B cell (primary cell): Measurements from ENCODE around the gene UBL4A. TPM values are rescaled to one million over a fixed set of nuclear protein-coding genes. Genes with fewer than 3 reads are reported as not detected.

Experiments used
- ATAC-seq: fragments of 200-7000 bp; cut with Tn5 transposase; one replicate; pipeline ENCODE4 v1.10.0; 2021; ENCODE audit warnings: low read depth, mild to moderate bottlenecking, moderate number of reproducible peaks, moderate library complexity
- CTCF ChIA-PET: fragments of 350-600 bp; sonication (Branson Sonifier 250); formaldehyde crosslinking; loops from one replicate; lab custom pipeline; 2021; ENCODE audit warnings: antibody characterized with exemption, inconsistent platforms; lab: Charles Lee
- POLR2A ChIA-PET: fragments of 350-600 bp; sonication (Branson Sonifier 250); formaldehyde crosslinking; loops from one replicate; lab custom pipeline; 2021; ENCODE audit warnings: antibody characterized with exemption; lab: Charles Lee
- DNase-seq: peaks from one replicate; pipeline ENCODE4 v3.0.0; 2013
- H2AFZ ChIP-seq: 2 replicates; pipeline ENCODE4 v1.6.1; 2012; ENCODE audit warnings: mild to moderate bottlenecking, low read depth, low read length; ENCODE audit not compliant: insufficient read depth, poor library complexity, severe bottlenecking
- H3K27ac ChIP-seq, 2 donors: 1 replicate in 1 of 2; 2 replicates in 1 of 2; pipeline ENCODE4 v1.5.1; 2012 to 2013; ENCODE audit warnings: low read length in 2 of 2, mild to moderate bottlenecking in 2 of 2, moderate library complexity in 1 of 2
- H3K27me3 ChIP-seq, 4 experiments: fragments of 200-600 bp in 1 of 4; sonication (generic) in 1 of 4; replicated peaks in 1 of 4; 1 replicate in 2 of 4; 2 replicates in 2 of 4; pipeline versions ENCODE4 v1.6.1 to v1.7.0; 2013 to 2016; ENCODE audit warnings: low read length in 3 of 4, mild to moderate bottlenecking in 2 of 4, mixed read lengths in 1 of 4, moderate library complexity in 1 of 4; ENCODE audit not compliant: insufficient read depth in 4 of 4, control insufficient read depth in 3 of 4; ENCODE audit errors: control extremely low read depth in 1 of 4
- H3K36me3 ChIP-seq, 2 experiments: replicated peaks in 1 of 2; 1 replicate in 1 of 2; 2 replicates in 1 of 2; pipeline versions ENCODE4 v1.6.1 to v1.7.1; 2013; ENCODE audit warnings: low read length in 1 of 2; ENCODE audit not compliant: insufficient read depth in 2 of 2, control insufficient read depth in 1 of 2; ENCODE audit errors: control extremely low read depth in 1 of 2, extremely low read depth in 1 of 2
- H3K4me1 ChIP-seq, 2 donors: fragments of 200-600 bp in 1 of 2; sonication (generic) in 1 of 2; 1 replicate in 1 of 2; 2 replicates in 1 of 2; pipeline versions ENCODE4 v1.5.1 to v1.6.1; 2013 to 2017; ENCODE audit warnings: low read length in 2 of 2; ENCODE audit not compliant: control insufficient read depth in 2 of 2, insufficient read depth in 2 of 2
- H3K4me2 ChIP-seq: replicated peaks from 2 replicates; pipeline ENCODE3; 2012; ENCODE audit warnings: mild to moderate bottlenecking, low read depth, low read length; ENCODE audit not compliant: poor library complexity, severe bottlenecking
- H3K4me3 ChIP-seq, 5 experiments: fragments of 200-600 bp in 1 of 5; sonication (generic) in 1 of 5; 1 replicate in 3 of 5; 2 replicates in 2 of 5; pipeline versions ENCODE4 v1.5.1 to v1.7.0; 2011 to 2016; ENCODE audit warnings: low read length in 4 of 5, mild to moderate bottlenecking in 4 of 5, low read depth in 2 of 5, control low read depth in 1 of 5, moderate library complexity in 1 of 5; ENCODE audit not compliant: insufficient read depth in 1 of 5; ENCODE audit errors: control extremely low read depth in 1 of 5, extremely low read depth in 1 of 5
- H3K79me2 ChIP-seq: fragments of 200-600 bp; sonication (generic); one replicate; pipeline ENCODE4 v1.6.0; 2016; ENCODE audit warnings: low read length; ENCODE audit not compliant: control insufficient read depth, insufficient read depth
- H3K9ac ChIP-seq: fragments of 200-600 bp; sonication (generic); 2 replicates; pipeline ENCODE4 v1.6.1; 2017; ENCODE audit warnings: mild to moderate bottlenecking, low read length, moderate library complexity
- H3K9me3 ChIP-seq, 3 donors: one replicate each; pipeline versions ENCODE4 v1.6.1 to v1.7.1; 2013; ENCODE audit warnings: low read length in 2 of 3; ENCODE audit not compliant: control insufficient read depth in 2 of 3, insufficient read depth in 1 of 3; ENCODE audit errors: control extremely low read depth in 1 of 3
- H4K20me1 ChIP-seq: 2 replicates; pipeline ENCODE4 v1.6.0; 2012; ENCODE audit warnings: mild to moderate bottlenecking, low read length; ENCODE audit not compliant: insufficient read depth, control insufficient read depth, poor library complexity, severe bottlenecking
- H3K27ac Mint-ChIP-seq: one replicate; pipeline ENCODE4 v1.8.0; 2021; ENCODE audit warnings: mixed read lengths
- H3K27me3 Mint-ChIP-seq: one replicate; pipeline ENCODE4 v1.8.0; 2021; ENCODE audit warnings: mixed read lengths
- H3K4me1 Mint-ChIP-seq: one replicate; pipeline ENCODE4 v1.8.0; 2021; ENCODE audit warnings: mixed read lengths
- H3K4me3 Mint-ChIP-seq: one replicate; pipeline ENCODE4 v1.8.0; 2021; ENCODE audit warnings: mixed read lengths
- H3K9me3 Mint-ChIP-seq: one replicate; pipeline ENCODE4 v1.8.0; 2022; ENCODE audit warnings: mixed read lengths; ENCODE audit not compliant: insufficient read depth
- CTCF ChIP-seq: fragments of 200-600 bp; IDR thresholded peaks from one replicate; pipeline ENCODE4 v1.8.0; 2022; ENCODE audit warnings: antibody characterized with exemption, mild to moderate bottlenecking
- EZH2 ChIP-seq: IDR thresholded peaks from 2 replicates; pipeline ENCODE4 v1.6.1; 2012; ENCODE audit warnings: borderline replicate concordance, low read depth, mild to moderate bottlenecking, moderate library complexity, low read length; ENCODE audit not compliant: insufficient read depth, poor library complexity, severe bottlenecking
- WGBS: methylation state at CpG from one replicate; pipeline ENCODE4 v1.1.5; 2013; ENCODE audit warnings: missing lambda C conversion rate; ENCODE audit not compliant: insufficient coverage; 5-methylcytosine and 5-hydroxymethylcytosine counted together
- intact Hi-C: fragments of 100-400 bp; cut with micrococcal nuclease; formaldehyde crosslinking; loops from one replicate; pipeline ENCODE4 v1.10.0; 2022
- polyA plus RNA-seq: library from polyadenylated mRNA; depleted of rRNA; stranded (reverse); fragments of >200 nt; gene quantifications from 2 replicates; pipeline ENCODE4 v1.2.3, GENCODE V29; 2012
- total RNA-seq, 2 donors: library from RNA; stranded (reverse); fragments of 120-200 nt in 1 of 2; gene quantifications; 1 replicate in 1 of 2; 2 replicates in 1 of 2; pipeline versions ENCODE4 v1.2.3 to v1.2.4, GENCODE V29; 2013 to 2022

The UBL4A gene
- total and polyA plus RNA-seq, 2 donors (not counting 1 experiment from before 2014, with no cell fraction given), result 13.1 to 23.3 TPM

- intact Hi-C loops, result no loop called here
- Histone ChIP-seq H3K9ac (no peak overlapping the region), H2AFZ (no peak overlapping the region), H3K4me1 (peaks cover 5 to 42% of the 10 kb centered on the region in 2 donors), H3K27ac (no peak overlapping the region), H3K4me2 (peak overlapping the region; percentile 82), H4K20me1 (no peaks in the 10 kb centered on the region), H3K27me3 (no peaks in the 10 kb centered on the region), H3K79me2 (peaks cover 20% of the 10 kb centered on the region), H3K9me3 (no peaks in the 10 kb centered on the region), H3K4me3 (no peak overlapping the region), H3K36me3 (peaks cover 0 to 13% of the 10 kb centered on the region in 2 experiments)
- DNase-seq (no peak), ATAC-seq (no peak)
- Mint-ChIP-seq H3K4me3 (peak overlapping the region; percentile 82), H3K27ac (peak overlapping the region; percentile 20), H3K9me3 (no peaks in the 10 kb centered on the region), H3K4me1 (peaks cover 18% of the 10 kb centered on the region), H3K27me3 (no peaks in the 10 kb centered on the region)
- POLR2A ChIA-PET, result interaction anchor here (1.1 to 1.6 kb wide), 5 partner anchors 27 to 89 kb away, joined by 3 to 10 read pairs (median 3); partner anchors contain the start of genes FAM3A and RPL10
- CTCF ChIA-PET, result interaction anchor here (1.6 to 2.7 kb wide), 2 partner anchors 40 to 114 kb away, joined by 5 to 12 read pairs; no protein-coding TSS in a partner anchor
- WGBS, result 93% methylated on average over 22 of the region's 28 CpGs
- TF ChIP-seq EZH2, result no peak
- TF ChIP-seq CTCF, result no peak
These were observed 1.3 kb upstream of the UBL4A start for GRCh38 chrX:154487518-154488290.

- Mint-ChIP-seq H3K9me3 (no peaks in the 10 kb centered on the region), H3K27ac (no peak overlapping the region), H3K4me1 (peaks cover 26% of the 10 kb centered on the region), H3K27me3 (no peaks in the 10 kb centered on the region), H3K4me3 (no peak overlapping the region)
- intact Hi-C loops, result no loop called here
- Histone ChIP-seq H3K4me1 (peaks cover 5 to 37% of the 10 kb centered on the region in 2 donors), H4K20me1 (no peaks in the 10 kb centered on the region), H3K9ac (peak overlapping the region; percentile 68), H3K9me3 (no peaks in the 10 kb centered on the region), H3K36me3 (peaks cover 0 to 13% of the 10 kb centered on the region in 2 experiments), H2AFZ (peak overlapping the region; percentile 38), H3K4me3 (peak overlapping the region in 4 of 5 experiments; percentile 47 to 67 (median 60)), H3K79me2 (peaks cover 20% of the 10 kb centered on the region), H3K4me2 (peak overlapping the region; percentile 82), H3K27ac (peak overlapping the region in 1 of 2 donors; percentile 55), H3K27me3 (no peaks in the 10 kb centered on the region)
- TF ChIP-seq CTCF, result no peak
- no peak for TF ChIP-seq EZH2
- DNase-seq, result peak; percentile 51
- no peak for ATAC-seq
- WGBS, result 0% methylated on average over 35 of the region's 35 CpGs
- POLR2A ChIA-PET, result interaction anchor here (0.6 to 1.4 kb wide), 3 partner anchors 30 to 80 kb away, joined by 4 to 6 read pairs (median 5); partner anchors contain the start of gene FAM3A
- CTCF ChIA-PET, result interaction anchor here (1.9 to 2.7 kb wide), 2 partner anchors 41 to 57 kb away, joined by 4 to 12 read pairs; partner anchors contain the start of gene ATP6AP1
These were observed 391 bp downstream of the UBL4A start for GRCh38 chrX:154486052-154486395.
